H7 (cell line): ENCODE measurements around the gene CAMK1D. TPM values are rescaled to one million over a fixed set of nuclear protein-coding genes. Genes with fewer than 3 reads are reported as not detected.
"Not testable (repeated sequence)": the region's sequence is repeated elsewhere in the genome, so short reads cannot be mapped to it uniquely, and the experiment has no call there.

Experiments
- DNase-seq: peaks from one replicate; pipeline ENCODE4 v3.0.0; 2012
- H3K27me3 ChIP-seq: 2 replicates; pipeline ENCODE4 v1.6.0; 2011; ENCODE audit warnings: mild to moderate bottlenecking, low read length; ENCODE audit not compliant: control insufficient read depth, insufficient read depth
- H3K36me3 ChIP-seq: replicated peaks from 2 replicates; pipeline ENCODE4 v1.5.1; 2011; ENCODE audit warnings: low read length; ENCODE audit not compliant: control insufficient read depth, insufficient read depth
- H3K4me3 ChIP-seq: 2 replicates; pipeline ENCODE4 v1.5.1; 2011; ENCODE audit warnings: low read depth, mild to moderate bottlenecking, control low read depth, low read length, moderate library complexity; ENCODE audit not compliant: insufficient read depth
- total RNA-seq: library from RNA; depleted of rRNA; stranded (reverse); fragments of >200 nt; shearing (Covaris generic); gene quantifications from 2 replicates; pipeline ENCODE4 v1.2.3, GENCODE V29; 2014

Gene CAMK1D
- total RNA-seq, 1 experiment from 2014 or later = 2.9 TPM

DNA sequence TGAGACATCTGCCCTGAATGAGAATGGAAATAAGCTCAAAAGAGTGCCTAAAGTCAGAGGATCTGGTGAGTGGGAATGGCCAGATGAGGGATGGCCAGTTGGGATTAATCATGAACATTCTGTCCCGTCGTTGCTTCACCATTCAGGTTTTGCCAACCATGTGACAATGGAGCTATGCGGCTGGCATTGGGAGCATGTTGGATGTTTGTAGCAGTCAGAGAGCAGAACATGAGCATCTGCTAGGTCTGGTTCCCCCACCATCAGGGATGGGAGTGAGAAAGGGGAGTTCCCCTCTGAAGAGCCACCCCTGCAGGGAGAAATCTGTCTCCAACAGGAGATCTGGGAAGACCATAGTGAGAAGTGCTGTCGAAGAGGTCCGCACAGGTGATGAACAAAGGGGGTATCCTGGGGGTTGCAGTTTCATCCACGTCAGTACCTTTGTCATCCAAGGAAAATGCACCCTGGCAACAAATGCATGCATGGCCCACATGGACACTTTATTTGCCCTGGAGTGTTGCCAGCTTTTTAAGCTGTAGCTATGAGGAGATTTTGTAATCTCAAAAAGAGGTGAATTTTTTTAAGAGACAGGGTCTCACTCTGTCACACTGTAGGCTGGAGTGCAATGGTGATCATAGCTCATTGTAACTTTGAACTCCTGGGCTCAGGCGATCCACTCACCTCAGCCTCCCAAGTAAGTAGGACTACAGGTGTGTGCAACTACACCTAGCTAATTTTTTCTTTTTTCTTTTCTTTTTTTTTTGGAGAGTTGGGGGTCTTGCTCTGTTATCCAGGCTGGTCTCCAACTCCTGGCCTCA lies 190.2 kb downstream of the CAMK1D start:
- no peaks in the 10 kb centered on the region for H3K36me3 ChIP-seq
- no peak for DNase-seq
- H3K4me3 ChIP-seq = no peak overlapping the region
- no peaks in the 10 kb centered on the region for H3K27me3 ChIP-seq

DNA sequence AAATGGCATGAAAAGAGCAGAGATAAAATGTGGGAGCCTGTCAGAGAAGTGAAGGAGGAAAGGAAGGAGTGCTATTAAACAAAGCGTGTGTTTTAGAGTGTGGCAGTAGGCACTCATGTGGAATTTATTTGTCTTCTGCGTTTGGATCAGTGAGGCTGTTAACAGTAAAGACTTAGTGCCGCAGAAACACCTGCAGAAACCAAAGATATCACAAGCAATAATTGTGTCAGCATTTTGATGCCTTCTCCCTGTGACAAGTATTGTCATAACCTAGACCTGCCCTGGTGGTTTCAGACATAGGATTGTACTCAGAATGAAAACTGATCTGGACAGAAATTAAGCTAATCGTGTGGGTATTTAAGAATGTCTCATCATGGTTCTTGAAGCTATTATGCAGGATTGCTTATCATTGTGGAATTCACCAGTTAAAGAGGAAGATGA lies 191.0 kb downstream of the CAMK1D start:
- Histone ChIP-seq H3K4me3 (no peak overlapping the region), H3K36me3 (no peaks in the 10 kb centered on the region), H3K27me3 (no peaks in the 10 kb centered on the region)
- no peak for DNase-seq

DNA sequence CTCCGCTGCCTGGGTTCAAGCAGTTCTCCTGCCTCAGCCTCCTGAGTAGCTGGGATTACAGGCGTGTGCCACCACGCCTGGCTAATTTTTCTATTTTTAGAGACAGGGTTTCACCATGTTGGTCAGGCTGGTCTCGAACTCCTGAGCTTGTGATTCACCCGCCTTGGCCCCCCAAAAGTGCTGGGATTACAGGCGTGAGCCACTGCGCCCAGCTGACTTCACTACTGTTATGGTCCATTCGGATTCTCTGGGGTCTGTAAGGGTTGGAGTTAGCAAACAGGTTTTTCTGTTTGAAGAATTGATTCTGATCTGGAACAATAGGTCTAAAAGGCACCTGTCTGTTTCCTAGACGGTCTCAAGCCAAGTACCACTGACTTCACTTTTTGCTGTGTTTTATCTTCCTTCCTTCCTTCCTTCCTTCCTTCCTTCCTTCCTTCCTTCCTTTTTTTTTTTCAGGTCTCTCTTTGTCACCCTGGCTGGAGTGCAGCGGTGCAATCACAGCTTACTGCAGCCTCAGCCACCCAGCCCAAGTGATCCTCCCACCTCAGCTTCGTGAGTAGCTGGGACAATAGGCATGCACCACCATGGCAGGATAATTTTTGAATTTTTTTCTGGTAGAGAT lies 192.2 kb downstream of the CAMK1D start:
- Histone ChIP-seq H3K4me3 (no peak overlapping the region), H3K27me3 (no peaks in the 10 kb centered on the region), H3K36me3 (no peaks in the 10 kb centered on the region)
- no peak for DNase-seq

DNA sequence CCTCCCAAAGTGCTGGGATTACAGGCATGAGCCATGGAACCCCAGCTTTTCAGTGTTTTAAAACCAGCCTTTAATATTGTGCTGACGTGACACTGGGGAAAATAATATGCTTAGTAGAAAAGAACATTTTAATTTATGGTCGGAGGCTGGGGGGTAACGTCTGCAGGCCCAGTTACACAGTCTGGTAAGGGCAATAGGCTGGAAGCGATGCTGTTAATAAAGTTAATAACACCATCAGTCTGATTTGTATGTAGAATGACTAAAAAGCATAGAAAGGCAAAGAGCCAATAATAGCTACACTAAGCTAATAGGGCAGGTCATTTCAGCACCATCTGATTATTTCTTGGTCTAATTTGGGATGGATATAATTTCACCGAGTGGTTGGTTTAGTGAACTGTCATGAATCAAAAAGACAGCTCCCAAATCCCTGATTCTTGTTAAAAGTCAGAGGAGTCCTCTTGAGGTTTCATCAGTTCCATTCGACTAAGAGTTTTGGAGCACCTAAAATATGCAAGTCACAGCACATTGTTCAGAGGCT lies 192.9 kb downstream of the CAMK1D start:
- H3K27me3 ChIP-seq = no peaks in the 10 kb centered on the region
- DNase-seq = no peak
- H3K36me3 ChIP-seq = no peaks in the 10 kb centered on the region
- no peak overlapping the region for H3K4me3 ChIP-seq

DNA sequence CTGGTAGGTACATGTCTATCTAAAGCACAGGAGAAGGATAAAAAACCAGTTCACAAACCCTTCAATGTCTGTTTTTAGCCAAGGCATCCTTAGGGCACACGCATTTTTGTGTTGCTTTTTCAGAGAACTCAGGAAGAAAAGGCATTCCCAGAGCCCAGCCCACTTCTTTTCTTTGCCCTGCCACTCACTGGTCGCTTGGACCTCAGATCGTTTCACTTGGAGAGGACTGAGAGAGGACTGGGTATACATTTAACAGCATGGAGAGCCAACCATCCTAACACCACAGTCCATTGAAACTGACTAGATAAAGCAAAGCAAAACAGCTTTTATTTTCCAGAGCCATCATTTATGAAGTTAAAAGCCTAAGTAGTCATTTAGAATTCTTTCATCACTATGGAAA lies 194.2 kb downstream of the CAMK1D start:
- H3K36me3 ChIP-seq = no peaks in the 10 kb centered on the region
- DNase-seq = peak; percentile 45
- H3K27me3 ChIP-seq = no peaks in the 10 kb centered on the region
- H3K4me3 ChIP-seq = no peak overlapping the region

DNA sequence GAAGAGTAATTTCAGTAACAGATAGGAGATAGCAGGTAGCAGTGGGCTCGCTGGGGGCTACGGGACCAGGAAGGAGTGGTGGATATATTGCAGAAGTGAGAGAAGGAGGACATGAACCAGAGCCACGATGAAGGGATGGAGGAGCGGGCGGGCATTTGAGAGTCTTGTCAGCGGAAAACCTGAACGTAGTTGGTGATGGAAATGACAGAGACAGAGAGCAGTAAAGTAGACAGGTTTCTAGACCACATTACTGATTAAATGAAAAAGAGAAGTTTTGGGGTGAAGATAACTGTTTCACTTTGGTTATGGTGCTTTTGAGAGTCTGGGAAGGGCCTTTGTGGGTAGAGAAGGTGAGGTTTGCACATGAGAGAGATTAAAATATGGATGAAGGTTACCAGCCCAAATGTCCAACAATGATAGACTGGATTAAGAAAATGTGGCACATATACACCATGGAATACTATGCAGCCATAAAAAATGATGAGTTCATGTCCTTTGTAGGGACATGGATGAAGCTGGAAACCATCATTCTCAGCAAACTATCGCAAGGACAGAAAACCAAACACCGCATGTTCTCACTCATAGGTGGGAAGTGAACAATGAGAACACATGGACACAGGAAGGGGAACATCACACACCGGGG lies 196.9 kb downstream of the CAMK1D start:
- not testable (repeated sequence) for H3K36me3 ChIP-seq, H3K27me3 ChIP-seq, DNase-seq, H3K4me3 ChIP-seq

DNA sequence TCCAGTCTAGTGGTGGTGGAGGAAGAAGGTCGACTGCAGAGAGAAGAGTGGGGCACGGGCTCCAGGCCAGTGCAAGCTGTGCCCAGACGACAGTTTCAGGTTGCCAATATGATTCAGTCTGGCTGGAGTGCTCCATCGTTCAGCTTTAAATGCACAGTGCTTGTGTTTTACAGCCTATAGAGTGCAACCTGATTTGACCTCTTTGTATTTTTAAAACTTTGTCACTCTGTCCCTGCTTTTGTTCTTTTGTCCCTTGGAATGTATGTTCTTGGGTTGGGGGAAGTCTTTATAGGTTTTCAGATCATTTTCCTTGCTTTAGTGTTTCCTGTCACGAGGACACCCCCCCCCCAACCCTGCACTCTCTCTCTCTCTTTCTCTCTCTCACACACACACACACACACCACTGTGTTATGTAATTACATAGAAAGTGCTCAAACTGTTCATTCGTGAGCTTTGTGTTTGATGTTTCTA lies 198.0 kb downstream of the CAMK1D start:
- Histone ChIP-seq H3K36me3 (no peaks in the 10 kb centered on the region), H3K27me3 (no peaks in the 10 kb centered on the region), H3K4me3 (no peak overlapping the region)
- DNase-seq = no peak

DNA sequence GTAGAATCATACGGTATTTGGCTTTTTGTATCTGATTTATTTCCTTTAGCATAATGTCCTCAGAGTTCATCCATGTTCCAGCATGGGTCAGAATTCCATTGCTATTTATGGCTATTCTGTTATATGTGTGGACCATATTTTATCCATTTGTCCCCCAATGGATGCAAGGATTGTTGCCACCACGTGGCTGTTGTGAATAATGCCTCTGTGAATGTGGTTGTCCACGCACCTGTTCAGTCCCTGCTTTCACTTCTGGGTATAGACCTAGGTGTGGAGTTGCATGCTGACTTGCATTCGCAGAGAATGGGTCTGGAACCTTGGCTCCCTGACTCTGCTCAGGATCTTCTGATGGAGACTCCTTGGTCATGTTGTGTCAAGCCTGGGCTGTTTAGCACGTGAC lies 199.9 kb downstream of the CAMK1D start:
- no peak for DNase-seq
- Histone ChIP-seq H3K36me3 (no peaks in the 10 kb centered on the region), H3K4me3 (no peak overlapping the region), H3K27me3 (no peaks in the 10 kb centered on the region)

DNA sequence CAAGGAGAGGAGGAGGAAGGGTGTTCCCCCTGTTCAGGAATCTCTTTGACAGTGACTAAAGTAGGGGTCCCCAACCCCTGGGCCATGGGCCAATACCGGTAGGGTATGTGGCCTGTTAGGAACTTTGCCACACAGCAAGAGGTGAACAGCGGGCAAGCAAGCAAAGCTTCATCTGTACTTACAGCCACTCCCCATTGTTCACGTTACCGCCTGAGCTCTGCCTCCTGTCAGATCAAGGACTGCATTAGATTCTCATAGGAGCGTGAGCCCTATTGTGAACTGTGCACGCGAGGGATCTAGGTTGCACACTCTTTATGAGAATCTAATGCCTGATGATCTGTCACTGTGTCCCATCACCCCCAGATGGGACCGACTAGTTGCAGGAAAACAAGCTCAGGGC lies 201.6 kb downstream of the CAMK1D start:
- DNase-seq = no peak
- H3K27me3 ChIP-seq = no peaks in the 10 kb centered on the region
- no peak overlapping the region for H3K4me3 ChIP-seq
- no peaks in the 10 kb centered on the region for H3K36me3 ChIP-seq

DNA sequence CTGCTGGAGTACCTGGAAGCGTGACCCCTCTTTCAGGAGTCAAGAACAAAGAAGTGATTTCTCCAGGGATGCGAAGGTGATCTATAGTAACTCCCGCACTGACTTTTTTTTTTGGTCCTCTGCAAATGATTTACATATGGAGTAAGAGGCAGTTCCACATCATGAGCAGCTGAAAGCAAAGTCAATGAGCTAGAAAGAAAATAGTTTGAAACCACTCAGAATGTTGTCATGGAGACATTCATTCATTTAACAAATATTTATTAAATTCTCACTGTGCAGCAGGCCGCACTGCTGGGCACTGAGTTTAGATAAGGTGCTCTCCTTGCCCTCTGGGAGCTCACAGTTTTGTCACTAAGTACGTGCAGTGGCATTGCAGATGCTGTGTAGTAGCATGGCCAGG lies 206.7 kb downstream of the CAMK1D start:
- H3K4me3 ChIP-seq = no peak overlapping the region
- no peaks in the 10 kb centered on the region for H3K36me3 ChIP-seq
- no peak for DNase-seq
- H3K27me3 ChIP-seq = no peaks in the 10 kb centered on the region

DNA sequence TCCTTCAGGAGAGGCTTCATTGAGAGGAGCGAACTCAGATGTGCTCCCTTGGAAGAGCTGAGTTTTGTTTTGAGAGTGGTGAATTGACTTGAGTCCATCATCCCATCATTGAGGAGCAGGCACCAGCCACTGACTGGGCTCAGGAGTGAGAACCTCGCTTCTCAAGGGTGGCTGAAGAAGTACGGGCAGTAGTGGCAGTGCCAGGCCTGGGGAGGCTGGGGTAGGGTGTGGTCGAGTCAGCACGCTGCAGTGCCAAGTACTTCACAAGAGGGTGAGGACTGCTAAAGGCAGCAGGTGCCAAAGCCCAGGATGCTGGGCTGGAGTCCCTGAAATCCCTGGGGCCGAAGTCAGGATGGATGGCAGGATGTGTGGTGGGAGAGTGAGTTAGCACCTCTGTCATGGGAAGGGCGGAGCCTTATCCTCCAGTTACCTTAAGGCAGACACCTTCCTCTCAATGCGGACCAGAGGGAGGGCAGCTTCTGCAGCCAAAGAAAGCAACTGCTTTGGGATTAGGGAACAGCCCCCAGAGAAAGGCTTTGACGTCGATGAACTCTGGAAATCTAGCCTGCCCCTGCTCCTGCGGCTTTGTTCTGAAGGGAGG lies 210.3 kb downstream of the CAMK1D start:
- Histone ChIP-seq H3K36me3 (no peaks in the 10 kb centered on the region), H3K4me3 (no peak overlapping the region), H3K27me3 (no peaks in the 10 kb centered on the region)
- no peak for DNase-seq

DNA sequence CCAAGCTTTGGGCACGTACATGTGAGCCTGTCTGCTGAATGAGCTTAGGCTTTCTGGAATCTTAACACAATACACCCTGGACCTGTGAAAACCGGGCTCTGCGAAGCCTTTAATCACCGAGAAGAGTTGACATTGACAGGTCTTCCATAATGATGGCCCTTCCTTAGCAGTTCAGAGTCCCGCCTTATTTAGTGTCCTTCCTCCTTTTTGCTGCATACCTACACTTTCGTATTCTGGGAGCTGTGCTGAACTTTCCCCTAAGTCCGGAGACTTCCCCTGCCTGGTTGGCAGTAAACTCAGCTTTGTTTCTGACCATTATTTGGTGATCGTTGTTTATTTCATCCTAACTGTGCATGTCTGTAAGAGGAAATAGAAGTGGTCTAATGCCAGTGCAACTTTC lies 212.0 kb downstream of the CAMK1D start:
- Histone ChIP-seq H3K4me3 (no peak overlapping the region), H3K27me3 (no peaks in the 10 kb centered on the region), H3K36me3 (no peaks in the 10 kb centered on the region)
- no peak for DNase-seq

DNA sequence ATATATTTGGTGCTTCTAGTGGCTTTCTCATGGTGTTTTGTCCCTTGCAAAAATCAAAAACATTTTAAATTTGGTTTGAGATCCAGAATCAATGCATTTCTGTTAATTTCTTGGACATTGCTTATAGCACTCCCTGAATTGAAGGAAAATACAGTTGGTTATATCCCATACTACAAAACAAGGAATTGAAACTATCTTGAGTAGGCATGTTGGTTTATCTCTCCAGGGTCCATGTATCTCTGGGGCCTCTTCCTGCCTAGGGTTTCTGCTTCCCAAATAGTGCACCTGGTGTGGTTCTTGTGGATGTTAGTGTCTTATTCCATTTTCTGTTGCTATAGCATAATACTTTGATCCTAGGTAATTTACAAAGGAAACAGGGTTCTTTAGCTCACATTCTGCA lies 212.4 kb downstream of the CAMK1D start:
- DNase-seq = no peak
- Histone ChIP-seq H3K36me3 (no peaks in the 10 kb centered on the region), H3K4me3 (no peak overlapping the region), H3K27me3 (no peaks in the 10 kb centered on the region)

DNA sequence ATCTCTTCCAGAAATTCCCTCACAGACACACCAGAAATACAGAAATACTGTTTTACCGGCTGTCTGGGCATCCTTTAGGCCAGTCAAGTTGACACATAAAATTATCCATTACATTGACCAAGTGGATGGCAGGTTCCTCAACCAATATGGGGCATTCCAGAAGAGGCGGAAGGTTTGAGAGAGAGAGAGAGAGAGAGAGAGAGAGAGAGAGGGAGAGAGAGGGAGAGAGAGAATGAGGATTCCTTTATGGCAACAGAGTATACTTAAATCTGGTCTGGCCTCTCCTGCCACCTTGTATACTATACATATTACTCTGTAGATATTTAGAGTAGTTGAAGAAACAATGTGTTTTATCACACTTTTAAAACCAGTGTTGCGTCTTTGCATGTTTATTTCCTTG lies 214.1 kb downstream of the CAMK1D start:
- H3K4me3 ChIP-seq = no peak overlapping the region
- DNase-seq = no peak
- no peaks in the 10 kb centered on the region for H3K27me3 ChIP-seq
- no peaks in the 10 kb centered on the region for H3K36me3 ChIP-seq
